H1 (cell line): ENCODE measurements around the gene TEX54. TPM values are rescaled to one million over a fixed set of nuclear protein-coding genes. Genes with fewer than 3 reads are reported as not detected.
A peak's percentile ranks its signal among the peaks of the same experiment; 100 is the strongest.

Experiments used
- BRCA1 ChIP-seq: IDR thresholded peaks from 2 replicates; pipeline ENCODE4 v1.6.1; 2012; ENCODE audit warnings: low read depth, low read length, improper control_type of control experiment
- EGR1 ChIP-seq: IDR thresholded peaks from 2 replicates; pipeline ENCODE4 v1.6.1; 2011; ENCODE audit warnings: low read depth, low read length, borderline replicate concordance
- HDAC2 ChIP-seq, 2 experiments: fragments of 300-600 bp in 1 of 2; sonication (generic) in 1 of 2; IDR thresholded peaks; 2 replicates each; pipeline ENCODE4 v1.6.1; 2011 to 2012; ENCODE audit warnings: low read depth in 2 of 2, low read length in 2 of 2, mild to moderate bottlenecking in 2 of 2, moderate library complexity in 2 of 2, borderline replicate concordance in 1 of 2, inconsistent platforms in 1 of 2
- NANOG ChIP-seq: IDR thresholded peaks from 2 replicates; pipeline ENCODE4 v1.6.1; 2011; ENCODE audit warnings: low read length, low read depth, mild to moderate bottlenecking, inconsistent platforms; ENCODE audit not compliant: insufficient read depth, poor library complexity, severe bottlenecking
- NRF1 ChIP-seq: IDR thresholded peaks from 2 replicates; pipeline ENCODE4 v1.6.1; 2011; ENCODE audit warnings: mild to moderate bottlenecking, low read depth, low read length, improper control_type of control experiment
- PHF8 ChIP-seq: fragments of 200-600 bp; sonication (generic); conservative IDR thresholded peaks from 2 replicates; pipeline ENCODE4 v1.7.1; 2012; ENCODE audit warnings: low read depth, mild to moderate bottlenecking, inconsistent platforms, low read length, moderate library complexity
- SP4 ChIP-seq: IDR thresholded peaks from 2 replicates; pipeline ENCODE4 v1.6.1; 2012; ENCODE audit warnings: low read length, inconsistent platforms
- SRF ChIP-seq: IDR thresholded peaks from 2 replicates; pipeline ENCODE4 v1.6.1; 2011; ENCODE audit warnings: mild to moderate bottlenecking, low read depth, low read length, moderate library complexity
- polyA plus RNA-seq, 7 experiments: library from polyadenylated mRNA; depleted of rRNA in 3 of 7; stranded (reverse) in 5 of 7; unstranded in 2 of 7; fragments of >200 nt in 5 of 7; fragments of 200-250 nt in 2 of 7; gene quantifications; 1 replicate in 5 of 7; 2 replicates in 1 of 7; 4 replicates in 1 of 7; pipeline versions ENCODE4 v1.2.1 to v1.2.3, GENCODE V29; 2011 to 2013; ENCODE audit warnings: missing spikeins in 2 of 7, mixed read lengths in 2 of 7
- total RNA-seq: library from RNA; stranded (reverse); fragmentation: NEBNext Ultra II Directional; extraction: Animal tissue kit (Norgen Biotek cat#: 25700); gene quantifications from 2 replicates; pipeline ENCODE4 v1.2.1, GENCODE V29; 2021
- TF ChIP-seq, protein P1 (sequence below): fragments of 300-600 bp; sonication (generic); IDR thresholded peaks from 2 replicates; pipeline ENCODE4 v1.7.1; 2012; ENCODE audit warnings: low read length, moderate library complexity, mild to moderate bottlenecking, inconsistent platforms; ENCODE audit not compliant: insufficient replicate concordance

TEX54 gene
- total and polyA plus RNA-seq, 2 of the 8 experiments (the other 6 are each of a cell fraction or from before 2014, with no cell fraction given), result 1.2 TPM; not detected in 1

DNA sequence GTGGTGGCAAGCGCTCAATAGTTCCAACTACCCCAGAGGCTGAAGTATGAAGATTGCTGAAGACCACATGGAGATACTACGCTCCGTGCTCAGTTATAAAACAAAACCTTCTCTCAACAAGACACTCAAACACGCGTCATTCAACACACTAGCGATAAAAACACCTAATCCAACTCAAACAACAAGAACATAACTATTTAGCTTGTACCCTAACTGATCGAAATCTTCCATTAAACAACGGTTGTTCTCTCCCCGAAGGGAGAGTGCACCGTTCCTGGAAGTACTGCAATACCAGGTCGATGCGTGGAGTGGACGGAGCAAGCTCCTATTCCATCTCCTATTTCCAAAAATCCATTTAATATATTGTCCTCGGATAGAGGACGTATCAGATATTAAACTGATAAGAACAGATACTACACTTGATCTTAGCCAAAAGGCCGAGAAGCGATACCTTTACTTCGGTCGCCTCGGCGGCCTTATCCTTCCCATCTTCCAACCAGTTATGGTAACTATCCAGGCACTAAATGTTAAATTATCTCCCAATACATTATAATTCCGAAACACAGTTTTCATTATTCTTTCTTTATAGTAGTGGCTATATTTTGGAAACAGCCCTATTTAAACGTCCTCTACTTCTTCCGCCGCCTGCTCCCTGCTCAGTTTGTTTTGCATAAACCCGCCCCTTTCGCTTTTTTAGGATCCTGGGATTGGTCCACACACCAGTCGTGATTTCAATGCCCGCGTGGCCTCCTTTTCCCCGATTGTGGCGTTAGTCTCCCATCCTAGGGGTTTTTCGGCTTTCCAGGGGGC, 8.9 kb upstream of the TEX54 start (continued):
- TF ChIP-seq, protein P1, sequence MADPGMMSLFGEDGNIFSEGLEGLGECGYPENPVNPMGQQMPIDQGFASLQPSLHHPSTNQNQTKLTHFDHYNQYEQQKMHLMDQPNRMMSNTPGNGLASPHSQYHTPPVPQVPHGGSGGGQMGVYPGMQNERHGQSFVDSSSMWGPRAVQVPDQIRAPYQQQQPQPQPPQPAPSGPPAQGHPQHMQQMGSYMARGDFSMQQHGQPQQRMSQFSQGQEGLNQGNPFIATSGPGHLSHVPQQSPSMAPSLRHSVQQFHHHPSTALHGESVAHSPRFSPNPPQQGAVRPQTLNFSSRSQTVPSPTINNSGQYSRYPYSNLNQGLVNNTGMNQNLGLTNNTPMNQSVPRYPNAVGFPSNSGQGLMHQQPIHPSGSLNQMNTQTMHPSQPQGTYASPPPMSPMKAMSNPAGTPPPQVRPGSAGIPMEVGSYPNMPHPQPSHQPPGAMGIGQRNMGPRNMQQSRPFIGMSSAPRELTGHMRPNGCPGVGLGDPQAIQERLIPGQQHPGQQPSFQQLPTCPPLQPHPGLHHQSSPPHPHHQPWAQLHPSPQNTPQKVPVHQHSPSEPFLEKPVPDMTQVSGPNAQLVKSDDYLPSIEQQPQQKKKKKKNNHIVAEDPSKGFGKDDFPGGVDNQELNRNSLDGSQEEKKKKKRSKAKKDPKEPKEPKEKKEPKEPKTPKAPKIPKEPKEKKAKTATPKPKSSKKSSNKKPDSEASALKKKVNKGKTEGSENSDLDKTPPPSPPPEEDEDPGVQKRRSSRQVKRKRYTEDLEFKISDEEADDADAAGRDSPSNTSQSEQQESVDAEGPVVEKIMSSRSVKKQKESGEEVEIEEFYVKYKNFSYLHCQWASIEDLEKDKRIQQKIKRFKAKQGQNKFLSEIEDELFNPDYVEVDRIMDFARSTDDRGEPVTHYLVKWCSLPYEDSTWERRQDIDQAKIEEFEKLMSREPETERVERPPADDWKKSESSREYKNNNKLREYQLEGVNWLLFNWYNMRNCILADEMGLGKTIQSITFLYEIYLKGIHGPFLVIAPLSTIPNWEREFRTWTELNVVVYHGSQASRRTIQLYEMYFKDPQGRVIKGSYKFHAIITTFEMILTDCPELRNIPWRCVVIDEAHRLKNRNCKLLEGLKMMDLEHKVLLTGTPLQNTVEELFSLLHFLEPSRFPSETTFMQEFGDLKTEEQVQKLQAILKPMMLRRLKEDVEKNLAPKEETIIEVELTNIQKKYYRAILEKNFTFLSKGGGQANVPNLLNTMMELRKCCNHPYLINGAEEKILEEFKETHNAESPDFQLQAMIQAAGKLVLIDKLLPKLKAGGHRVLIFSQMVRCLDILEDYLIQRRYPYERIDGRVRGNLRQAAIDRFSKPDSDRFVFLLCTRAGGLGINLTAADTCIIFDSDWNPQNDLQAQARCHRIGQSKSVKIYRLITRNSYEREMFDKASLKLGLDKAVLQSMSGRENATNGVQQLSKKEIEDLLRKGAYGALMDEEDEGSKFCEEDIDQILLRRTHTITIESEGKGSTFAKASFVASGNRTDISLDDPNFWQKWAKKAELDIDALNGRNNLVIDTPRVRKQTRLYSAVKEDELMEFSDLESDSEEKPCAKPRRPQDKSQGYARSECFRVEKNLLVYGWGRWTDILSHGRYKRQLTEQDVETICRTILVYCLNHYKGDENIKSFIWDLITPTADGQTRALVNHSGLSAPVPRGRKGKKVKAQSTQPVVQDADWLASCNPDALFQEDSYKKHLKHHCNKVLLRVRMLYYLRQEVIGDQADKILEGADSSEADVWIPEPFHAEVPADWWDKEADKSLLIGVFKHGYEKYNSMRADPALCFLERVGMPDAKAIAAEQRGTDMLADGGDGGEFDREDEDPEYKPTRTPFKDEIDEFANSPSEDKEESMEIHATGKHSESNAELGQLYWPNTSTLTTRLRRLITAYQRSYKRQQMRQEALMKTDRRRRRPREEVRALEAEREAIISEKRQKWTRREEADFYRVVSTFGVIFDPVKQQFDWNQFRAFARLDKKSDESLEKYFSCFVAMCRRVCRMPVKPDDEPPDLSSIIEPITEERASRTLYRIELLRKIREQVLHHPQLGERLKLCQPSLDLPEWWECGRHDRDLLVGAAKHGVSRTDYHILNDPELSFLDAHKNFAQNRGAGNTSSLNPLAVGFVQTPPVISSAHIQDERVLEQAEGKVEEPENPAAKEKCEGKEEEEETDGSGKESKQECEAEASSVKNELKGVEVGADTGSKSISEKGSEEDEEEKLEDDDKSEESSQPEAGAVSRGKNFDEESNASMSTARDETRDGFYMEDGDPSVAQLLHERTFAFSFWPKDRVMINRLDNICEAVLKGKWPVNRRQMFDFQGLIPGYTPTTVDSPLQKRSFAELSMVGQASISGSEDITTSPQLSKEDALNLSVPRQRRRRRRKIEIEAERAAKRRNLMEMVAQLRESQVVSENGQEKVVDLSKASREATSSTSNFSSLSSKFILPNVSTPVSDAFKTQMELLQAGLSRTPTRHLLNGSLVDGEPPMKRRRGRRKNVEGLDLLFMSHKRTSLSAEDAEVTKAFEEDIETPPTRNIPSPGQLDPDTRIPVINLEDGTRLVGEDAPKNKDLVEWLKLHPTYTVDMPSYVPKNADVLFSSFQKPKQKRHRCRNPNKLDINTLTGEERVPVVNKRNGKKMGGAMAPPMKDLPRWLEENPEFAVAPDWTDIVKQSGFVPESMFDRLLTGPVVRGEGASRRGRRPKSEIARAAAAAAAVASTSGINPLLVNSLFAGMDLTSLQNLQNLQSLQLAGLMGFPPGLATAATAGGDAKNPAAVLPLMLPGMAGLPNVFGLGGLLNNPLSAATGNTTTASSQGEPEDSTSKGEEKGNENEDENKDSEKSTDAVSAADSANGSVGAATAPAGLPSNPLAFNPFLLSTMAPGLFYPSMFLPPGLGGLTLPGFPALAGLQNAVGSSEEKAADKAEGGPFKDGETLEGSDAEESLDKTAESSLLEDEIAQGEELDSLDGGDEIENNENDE, result peak; percentile 60
- no peak for TF ChIP-seq SRF
- TF ChIP-seq HDAC2 (IDR thresholded peaks at IDR 0.05; ENCODE audit: borderline replicate concordance in 1 of 2, low read depth in 2 of 2, low read length in 2 of 2), result peak in 1 of 2 experiments; percentile 93
- no peak for TF ChIP-seq NRF1
- TF ChIP-seq BRCA1, result no peak
- peak; percentile 91; the same call in 1 of the 2 replicates for TF ChIP-seq EGR1
- peak; percentile 7 for TF ChIP-seq NANOG
- peak; percentile 48 for TF ChIP-seq PHF8
- TF ChIP-seq SP4, result peak; percentile 97; the same call in 1 of the 2 replicates
